GM04504 (cell line): ENCODE measurements around the gene TMEM233.

Experiments used
- DNase-seq: peaks from one replicate; pipeline ENCODE4 v3.0.0-alpha.2; 2012; ENCODE audit warnings: low read depth

The TMEM233 gene

DNA sequence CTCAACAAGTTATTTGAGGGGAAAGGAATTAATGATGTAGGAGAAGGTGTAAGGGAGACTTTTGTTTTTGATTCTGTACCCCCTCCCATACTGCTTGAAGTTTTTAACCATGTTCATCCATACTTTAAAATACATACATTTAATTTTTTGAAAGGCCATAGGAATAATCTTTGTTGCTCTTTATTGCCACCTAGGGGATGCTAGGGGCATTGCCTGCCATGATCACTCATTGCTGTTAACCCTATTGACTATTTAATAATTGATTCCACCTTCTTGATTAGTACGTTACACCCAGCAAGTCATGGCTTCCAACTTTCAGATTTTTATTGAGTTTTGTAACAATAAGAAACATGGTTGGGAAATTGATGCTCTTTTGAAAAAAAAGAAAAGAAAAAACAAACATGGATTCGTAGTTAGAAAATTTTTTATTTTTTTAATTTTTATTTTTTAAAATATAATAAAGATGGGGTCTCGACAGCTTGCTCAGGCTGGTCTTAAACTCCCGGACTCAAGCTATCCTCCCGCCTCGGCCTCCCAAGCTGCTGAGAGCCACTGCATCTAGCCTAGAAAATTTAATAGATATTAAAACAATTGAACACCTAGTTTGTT lies 65.8 kb downstream of the TMEM233 start:
- no peak for DNase-seq

DNA sequence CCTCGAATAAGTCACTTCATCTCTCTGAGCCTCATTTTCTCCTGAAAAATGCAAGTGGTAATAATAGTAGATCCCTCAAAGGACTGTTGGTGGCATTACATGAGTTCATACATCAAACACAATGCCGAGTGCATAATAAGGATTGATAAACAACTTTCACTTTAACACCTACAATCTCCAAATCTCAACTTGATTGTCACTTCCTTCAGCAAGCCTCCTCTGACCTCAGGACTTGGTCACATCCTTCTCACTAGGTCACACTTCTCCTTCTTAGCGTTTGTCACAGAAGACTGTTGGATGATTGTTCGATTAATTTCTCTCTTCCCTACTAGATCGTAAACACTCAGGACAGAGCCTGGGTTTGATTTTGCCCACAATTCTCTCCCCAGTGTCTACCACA lies 66.5 kb downstream of the TMEM233 start:
- DNase-seq = no peak

DNA sequence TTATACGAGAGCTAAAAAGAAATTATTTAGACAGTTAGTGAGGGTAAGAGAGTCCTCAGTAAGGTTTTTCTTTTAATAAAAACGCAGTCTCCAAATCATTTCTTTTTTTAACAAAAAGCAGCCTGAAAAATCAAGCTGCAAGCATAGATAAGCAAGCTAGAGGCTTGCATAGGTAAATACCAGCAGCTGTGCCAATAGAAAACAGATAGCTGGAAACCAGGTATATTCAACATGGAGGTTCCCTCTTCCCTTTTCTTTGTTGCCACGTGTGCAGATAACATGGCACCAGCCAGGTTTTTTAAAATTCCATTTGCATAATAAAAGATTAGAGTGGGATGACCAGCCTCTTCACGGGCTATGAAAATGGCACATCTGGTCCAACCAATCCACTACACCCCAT lies 68.3 kb downstream of the TMEM233 start:
- DNase-seq = no peak

DNA sequence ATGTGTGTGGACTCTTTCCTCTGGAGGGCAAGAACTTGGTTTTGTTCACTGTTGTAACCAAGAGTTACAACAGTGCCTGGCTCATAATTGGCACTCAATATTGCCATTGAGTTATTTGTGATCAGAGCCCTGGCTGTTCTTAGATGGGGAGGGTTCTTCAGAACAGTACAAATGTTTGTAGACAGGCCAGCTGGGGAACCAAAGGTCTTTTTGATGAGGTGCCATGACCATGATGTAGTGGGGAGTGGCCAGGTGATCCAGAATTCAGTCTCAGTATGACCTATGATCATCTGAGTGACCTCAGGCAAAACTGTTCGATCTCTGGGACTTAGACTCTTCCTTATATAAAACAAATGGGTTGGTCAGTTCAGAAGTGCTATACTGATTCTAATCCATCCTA lies 71.1 kb downstream of the TMEM233 start:
- no peak for DNase-seq

DNA sequence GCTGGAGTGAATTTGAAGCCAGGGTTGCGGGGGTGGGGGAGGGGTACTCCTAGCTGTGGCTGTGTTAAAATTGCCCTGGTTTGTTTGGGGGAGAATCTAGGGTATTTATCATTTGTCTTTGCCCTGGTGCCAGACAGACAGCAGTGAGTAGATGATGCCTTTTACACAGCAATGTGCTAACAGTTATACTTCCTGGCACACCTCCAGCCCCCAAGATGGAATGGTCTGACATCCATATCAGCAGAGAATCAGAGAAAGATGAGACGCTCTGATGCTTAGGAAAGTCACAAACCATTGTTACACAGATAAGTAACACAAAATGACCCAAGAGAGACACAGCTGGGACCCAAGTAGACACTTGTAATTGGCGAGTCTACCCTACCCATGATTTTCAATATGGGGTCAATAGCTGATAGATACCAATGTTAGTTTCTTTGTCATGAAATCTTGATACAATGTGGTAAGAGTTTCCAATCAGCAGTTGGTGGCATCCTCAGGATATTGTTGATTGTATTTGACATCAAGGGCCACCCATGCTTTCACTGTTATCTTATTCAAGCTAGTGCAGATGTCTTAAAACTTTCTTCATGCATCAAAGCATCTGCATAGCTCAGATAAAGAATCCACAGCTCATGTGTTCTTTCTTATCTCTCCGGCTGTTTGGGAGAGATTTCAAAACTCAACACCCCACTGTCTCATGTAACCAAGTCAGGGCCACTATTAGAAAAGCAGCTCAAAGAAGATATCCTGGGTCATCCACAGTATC lies 71.8 kb downstream of the TMEM233 start:
- DNase-seq = no peak

DNA sequence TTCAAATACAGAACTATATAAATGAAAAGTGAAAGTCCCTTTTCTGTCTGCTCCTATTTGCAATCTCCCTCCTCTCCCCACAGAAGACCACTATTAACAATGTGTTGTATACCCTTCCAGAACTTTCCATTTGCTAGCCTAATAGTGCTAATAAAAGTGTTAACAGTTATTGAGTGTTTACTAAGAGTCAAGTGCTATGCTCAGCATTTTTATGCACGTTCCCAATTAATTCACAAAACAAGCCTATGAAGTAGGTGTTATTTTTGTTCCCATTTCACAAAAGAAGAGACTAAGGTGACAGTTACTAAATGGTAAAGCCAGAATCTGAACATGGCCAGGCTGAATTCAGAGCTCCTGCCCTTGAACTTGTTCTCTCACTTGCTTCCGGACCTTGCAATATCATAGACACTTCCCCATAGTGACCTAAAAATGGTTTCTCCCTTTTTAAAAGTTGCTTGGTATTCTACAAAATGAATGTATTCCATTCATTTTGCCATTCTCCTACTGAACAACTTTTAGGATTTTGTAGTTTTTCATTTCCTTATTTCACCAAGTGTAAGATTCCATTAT lies 72.7 kb downstream of the TMEM233 start:
- DNase-seq = no peak

DNA sequence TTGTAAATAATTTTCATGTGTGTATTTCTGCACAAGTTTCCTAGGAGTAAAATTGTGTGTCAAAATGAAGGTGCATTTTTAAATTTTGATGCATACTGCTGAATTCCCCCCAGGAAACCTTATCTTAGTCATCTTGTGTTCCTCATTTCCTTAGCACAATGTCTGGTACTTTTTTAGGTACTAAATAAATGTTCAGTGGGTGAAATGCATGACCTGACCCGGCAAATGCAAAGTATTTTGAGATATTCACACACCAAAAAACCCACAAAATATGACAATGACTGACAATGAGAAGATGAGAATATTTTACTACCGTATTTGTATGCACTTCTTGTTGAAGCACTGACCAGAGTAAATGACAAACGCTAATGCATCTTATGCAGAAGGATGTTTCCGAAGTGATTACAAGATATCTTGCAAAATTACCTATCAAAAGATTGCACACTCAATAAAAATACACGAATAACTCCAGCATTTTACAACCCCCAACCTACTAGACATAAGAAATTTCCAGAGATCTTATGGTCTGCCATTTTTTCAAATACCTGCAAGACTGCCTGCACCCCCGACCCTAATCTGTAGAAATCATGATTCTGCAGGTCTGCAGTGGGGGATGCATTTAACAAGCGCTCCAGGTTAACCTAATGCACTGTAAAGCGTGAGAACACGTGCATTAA lies 73.5 kb downstream of the TMEM233 start:
- DNase-seq = no peak

DNA sequence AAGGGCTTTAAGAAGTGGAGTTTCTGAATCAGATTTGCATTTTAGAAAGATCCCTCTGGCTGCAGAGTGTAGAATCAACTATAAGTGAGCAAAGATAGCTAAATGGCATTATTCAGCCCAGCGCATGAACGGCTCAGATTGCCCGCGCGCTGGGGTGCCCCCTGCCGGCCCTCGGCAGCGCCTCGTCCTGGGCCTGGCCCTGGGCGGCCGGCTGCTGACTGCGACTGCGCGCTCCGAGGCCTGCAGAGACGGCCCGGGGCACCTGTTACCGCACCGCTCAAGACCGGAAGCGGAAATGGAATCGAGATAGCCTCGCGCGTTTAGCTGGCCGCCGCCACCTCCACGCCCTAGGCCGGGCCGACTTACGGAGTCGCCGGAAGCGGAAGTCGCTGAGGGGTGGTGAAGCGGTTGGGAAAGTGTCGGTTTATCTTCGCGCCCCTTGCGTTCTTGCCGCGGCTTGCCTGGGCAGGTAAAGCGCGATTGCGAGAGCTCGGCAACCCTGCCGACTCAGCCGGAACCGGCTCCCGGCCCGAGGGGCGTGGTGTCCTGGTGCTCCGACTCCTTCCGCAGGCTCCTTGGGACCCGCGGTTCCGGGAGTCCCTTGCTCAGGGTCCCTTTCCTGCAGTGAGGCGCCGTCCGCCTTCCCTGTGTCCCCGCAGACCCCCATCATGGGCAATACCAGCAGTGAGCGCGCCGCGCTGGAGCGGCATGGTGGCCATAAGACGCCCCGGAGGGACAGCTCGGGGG lies 74.2 kb downstream of the TMEM233 start, which contains the start of gene PRKAB1:
PRKAB1 (plus strand) TSS at position 557 of the 747 bp plus-strand sequence; CDS start at position 669, 112 bp downstream.
- DNase-seq = peak; percentile 92

DNA sequence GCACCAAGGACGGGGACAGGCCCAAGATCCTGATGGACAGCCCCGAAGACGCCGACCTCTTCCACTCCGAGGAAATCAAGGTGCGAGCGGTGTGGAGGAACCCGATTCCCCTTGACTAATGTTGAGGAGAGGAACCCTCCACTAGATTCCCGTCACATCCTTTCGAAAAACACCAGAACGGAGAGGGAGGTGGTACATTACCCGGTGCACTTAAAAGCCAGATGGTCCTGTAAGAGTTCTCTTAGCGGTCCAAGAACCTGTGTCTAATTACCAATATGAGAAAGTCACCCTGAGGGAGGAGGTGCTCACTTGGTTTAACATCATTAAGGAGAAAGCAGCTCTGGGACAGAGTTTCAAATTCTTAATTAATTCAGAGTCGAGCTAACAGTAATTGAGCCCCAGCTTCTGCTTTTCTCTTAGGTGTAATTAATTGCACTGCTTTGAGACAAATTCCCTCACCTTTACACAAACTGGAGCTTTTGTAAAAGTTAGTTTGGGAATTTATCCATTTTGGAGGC lies 74.8 kb downstream of the TMEM233 start:
- DNase-seq = no peak

DNA sequence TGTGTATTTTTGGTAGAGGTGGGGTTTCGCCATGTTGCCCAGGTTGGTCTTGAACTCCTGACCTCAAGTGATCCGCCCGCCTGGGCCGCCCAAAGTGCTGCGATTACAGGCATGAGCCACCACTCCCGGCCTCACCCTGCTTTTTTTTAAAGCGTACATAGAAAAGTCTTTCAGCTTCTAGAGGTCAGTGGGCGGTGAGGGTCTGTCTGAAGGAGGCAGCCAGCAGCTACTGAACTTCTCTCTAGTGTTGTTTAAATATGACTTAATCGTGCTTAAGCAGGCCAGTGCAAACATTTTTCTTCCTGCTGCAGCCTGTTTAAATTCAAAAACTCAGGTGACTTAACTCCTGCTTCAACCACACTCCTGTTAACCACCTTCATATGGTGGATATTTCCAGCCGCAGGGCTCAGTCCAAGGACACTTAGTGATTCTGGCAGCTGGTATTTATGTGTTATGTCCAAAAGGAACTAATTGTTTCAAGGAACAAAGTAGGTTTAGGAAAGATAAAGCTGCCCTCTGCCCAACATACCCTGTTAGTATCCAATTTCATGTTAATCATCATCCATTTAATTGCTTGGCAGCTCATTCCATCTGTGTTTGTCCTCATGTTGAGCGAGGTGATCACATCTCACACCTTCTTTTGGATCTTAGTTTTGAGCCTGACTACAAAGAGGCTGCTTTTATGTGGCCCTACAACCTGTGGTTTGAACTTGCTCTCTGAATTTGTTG lies 76.3 kb downstream of the TMEM233 start:
- DNase-seq = no peak

DNA sequence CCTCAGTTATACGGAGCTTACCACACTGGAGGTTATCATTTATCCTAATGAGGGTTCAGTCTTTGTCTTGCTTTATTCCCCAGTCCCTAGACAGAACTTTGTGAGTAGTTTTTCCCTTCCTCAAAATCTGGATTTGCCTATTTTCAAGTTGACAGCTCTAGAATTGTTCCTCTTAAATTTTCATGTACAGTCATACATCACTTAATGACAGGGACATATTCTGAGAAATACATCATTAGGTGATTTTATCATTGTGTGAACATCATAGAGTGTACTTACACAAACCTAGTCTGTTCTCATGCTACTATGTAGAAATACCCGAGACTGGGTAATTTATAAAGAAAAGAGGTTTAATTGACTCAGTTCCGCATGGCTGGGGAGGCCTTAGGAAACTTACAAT lies 77.5 kb downstream of the TMEM233 start:
- no peak for DNase-seq

DNA sequence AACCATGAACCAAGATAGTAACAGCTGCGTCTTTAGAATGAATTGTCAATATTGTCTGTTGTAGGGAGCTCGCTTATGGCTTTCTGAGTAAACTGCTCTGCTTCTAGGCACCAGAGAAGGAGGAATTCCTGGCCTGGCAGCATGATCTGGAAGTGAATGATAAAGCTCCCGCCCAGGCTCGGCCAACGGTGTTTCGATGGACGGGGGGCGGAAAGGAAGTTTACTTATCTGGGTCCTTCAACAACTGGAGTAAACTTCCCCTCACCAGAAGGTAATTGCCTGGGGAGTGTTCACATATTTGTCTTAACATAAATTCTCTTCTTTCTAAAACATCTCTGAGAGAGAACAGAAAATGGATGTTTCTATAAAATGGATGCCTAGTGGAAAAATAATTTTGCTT lies 78.6 kb downstream of the TMEM233 start:
- DNase-seq = no peak

DNA sequence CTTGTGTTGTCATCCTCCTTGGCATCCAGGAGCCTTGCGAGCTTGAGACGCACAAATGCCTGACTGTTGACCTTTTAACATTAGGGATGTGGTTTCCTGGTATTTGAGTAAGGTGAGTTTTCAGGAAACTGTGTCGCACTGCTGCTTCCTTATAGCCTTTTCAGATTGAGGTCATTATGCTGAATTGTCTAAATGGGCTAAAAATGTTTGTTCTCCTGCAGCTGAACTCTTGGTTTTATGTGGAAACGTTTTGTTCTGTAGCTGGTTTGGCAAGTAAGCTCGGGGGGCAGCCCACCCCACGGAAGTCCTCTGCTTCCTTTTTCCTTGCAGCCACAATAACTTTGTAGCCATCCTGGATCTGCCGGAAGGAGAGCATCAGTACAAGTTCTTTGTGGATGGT lies 80.1 kb downstream of the TMEM233 start:
- DNase-seq = no peak

DNA sequence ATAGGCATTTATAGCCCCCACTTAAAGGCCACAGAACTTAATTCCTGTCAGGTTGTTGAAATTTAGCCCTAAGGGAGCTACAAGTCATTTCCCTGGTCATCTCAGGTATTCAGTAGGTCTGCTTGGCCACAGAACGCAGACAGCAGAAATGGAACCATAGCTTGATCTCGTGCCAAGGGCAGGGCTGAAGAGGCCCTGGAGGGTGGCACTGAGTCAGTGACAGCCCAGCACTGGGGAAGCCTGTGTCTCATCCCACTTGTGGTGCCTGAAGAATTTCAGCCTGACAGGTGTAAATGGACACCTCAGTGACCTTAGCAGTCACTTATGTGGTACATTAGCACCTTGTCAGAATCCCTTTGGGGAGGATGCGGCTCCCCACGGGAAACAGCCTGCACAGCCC lies 81.0 kb downstream of the TMEM233 start:
- DNase-seq = no peak

DNA sequence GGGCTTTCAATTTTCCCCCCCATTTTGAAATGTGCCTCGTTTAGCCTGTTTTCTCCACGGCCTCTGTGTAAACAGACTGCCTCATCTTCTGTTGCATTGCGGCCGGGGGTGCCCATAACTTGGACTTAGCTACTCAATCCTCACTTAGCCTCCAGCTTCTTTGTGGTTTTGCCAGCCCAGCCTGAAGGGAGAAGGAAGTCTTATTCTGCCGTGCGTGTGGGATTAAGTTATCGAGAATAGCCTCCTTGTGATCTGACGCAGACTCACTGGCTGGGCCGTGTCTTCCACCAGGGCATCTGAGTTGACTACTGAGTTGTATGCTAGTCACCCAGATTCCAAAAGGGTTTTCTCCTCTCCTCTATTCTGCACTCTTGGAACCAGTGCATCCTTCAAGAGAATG lies 82.4 kb downstream of the TMEM233 start:
- DNase-seq = no peak

DNA sequence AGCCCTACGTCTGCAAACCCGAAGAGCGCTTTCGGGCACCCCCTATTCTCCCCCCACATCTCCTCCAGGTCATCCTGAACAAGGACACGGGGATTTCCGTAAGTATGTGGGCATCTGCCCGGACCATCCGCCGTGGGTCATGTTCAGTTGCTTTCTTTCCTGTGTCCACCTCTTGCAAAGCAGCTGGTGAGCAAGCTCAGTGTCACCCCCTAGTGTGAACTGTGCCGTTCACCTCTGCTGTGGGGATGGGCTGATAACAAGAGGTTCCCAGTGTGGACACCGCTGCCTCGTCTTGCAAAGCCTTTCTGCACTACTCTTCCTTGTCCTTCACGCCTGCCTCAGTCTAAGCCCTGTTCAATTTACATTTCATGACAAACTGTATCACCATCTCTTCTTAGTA lies 83.0 kb downstream of the TMEM233 start:
- no peak for DNase-seq

DNA sequence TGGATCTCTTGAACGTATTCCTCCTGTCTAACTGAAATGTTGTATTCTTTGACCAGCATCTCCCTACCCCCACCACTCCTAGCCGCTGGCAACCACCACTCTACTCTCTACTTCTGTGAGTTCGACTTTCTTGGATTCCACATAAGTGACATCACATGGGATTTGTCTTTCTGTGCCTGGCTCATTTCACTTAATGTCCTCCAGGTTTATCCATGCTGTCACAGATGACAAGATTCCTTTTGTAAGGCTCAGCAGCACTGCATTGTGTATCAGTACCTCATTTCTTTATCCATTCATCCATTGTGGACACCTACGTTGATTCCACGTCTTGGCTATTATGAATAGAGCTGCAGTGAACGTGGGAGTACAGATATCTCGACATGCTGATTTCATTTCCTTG lies 84.9 kb downstream of the TMEM233 start:
- no peak for DNase-seq

DNA sequence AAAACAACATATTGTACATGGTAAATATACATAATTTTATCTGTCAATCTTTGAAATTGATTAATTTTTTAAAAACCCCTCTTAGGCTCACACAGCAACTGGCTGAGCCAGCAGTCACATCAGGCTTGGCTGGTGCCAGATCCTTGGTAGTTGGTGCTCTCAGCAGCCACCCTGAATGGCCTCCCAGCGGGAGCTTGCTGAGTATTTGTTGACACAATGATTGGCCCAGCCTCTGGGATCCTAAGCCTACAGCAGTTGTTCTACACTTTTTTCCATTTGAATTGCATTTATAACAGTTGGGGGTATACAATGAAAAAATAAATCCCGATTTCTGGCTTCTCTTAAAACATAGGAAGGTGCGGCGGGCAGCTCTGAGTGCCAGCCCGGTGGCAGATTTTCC lies 85.5 kb downstream of the TMEM233 start:
- no peak for DNase-seq

DNA sequence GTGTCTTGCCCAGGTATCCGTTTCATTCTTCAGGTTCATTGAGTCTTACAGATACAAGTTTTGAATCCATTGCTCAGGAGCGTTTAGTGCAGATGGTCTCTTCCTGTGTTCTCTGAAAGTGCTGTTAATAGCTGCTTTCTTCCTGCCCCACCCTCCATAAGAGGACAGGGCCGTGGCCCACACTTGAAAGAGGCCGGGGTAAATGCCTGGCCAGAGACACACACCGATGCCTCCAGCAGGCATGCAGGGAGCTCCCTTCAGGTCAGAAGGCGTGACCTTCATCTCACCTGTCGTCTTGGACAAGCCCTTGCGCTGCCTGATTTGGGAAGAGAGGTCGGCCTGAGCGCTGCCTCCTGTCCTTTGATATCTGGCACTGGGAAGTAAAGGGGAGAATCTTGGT lies 85.9 kb downstream of the TMEM233 start:
- DNase-seq = no peak

DNA sequence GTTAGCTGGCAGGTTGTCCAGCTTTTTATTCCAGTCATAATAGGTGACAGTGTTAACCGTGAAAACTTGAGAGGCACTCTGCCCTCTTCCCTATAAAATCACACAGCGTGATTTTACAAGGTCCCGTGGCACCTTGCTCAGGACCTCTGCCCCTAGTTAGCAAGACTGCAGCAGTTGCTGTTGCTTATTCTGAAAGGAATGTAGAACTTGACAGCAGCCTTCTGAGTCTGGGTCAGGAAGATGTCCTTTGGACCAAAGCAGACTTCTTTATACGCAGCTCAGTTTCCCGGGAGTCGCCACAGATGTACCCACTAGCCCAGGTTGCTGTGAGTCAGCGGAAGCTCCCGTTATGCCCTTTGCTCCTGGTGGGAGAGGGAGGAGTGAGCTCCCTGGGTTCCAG lies 87.5 kb downstream of the TMEM233 start:
- DNase-seq = no peak
